Thoracic aorta (tissue), 2 donors: ENCODE results near the gene CLVS2. TPM values are rescaled to one million over a fixed set of nuclear protein-coding genes. Genes with fewer than 3 reads are reported as not detected.

Experiments used
- ATAC-seq: fragments of 150-250 bp; one replicate; pipeline ENCODE4 v1.8.0; 2017; ENCODE audit warnings: low read depth; ENCODE audit not compliant: insufficient number of reproducible peaks, low FRiP score
- DNase-seq: peaks from one replicate; pipeline ENCODE4 v3.0.0-alpha.2; 2020; ENCODE audit warnings: low spot score
- H3K27ac ChIP-seq, 2 donors: fragments of 200-600 bp; sonication (generic); 1 replicate in 1 of 2; 2 replicates in 1 of 2; pipeline ENCODE4 v1.5.1; 2016; ENCODE audit warnings: mild to moderate bottlenecking in 2 of 2, moderate library complexity in 2 of 2
- H3K27me3 ChIP-seq: fragments of 200-600 bp; sonication (generic); replicated peaks from 2 replicates; pipeline ENCODE4 v1.6.0; 2016; ENCODE audit warnings: mild to moderate bottlenecking; ENCODE audit not compliant: insufficient read depth
- H3K36me3 ChIP-seq: fragments of 200-600 bp; sonication (generic); one replicate; pipeline ENCODE4 v1.5.1; 2016
- H3K4me1 ChIP-seq, 2 donors: fragments of 200-600 bp; sonication (generic); 1 replicate in 1 of 2; 2 replicates in 1 of 2; pipeline versions ENCODE4 v1.5.1 to v1.6.0; 2016; ENCODE audit warnings: low read depth in 2 of 2, mild to moderate bottlenecking in 1 of 2; ENCODE audit not compliant: control insufficient read depth in 1 of 2
- H3K4me3 ChIP-seq: fragments of 200-600 bp; sonication (generic); 2 replicates; pipeline ENCODE4 v1.5.1; 2016; ENCODE audit warnings: mild to moderate bottlenecking
- H3K9me3 ChIP-seq: fragments of 200-600 bp; sonication (generic); 2 replicates; pipeline ENCODE4 v1.5.1; 2016
- total RNA-seq, 2 donors: library from RNA; depleted of rRNA; stranded (reverse); fragments of >200 nt; gene quantifications; one replicate each; pipeline versions ENCODE4 v1.1.0 to v1.2.3, GENCODE V29; 2016
- TF ChIP-seq, protein P1 (sequence below): fragments of 200-600 bp; sonication (generic); IDR thresholded peaks from one replicate; pipeline ENCODE4 v1.5.1; 2019; ENCODE audit warnings: antibody characterized with exemption

CLVS2 gene
- total RNA-seq, 2 donors from 2014 or later = 0.07 TPM; not detected in 1

DNA sequence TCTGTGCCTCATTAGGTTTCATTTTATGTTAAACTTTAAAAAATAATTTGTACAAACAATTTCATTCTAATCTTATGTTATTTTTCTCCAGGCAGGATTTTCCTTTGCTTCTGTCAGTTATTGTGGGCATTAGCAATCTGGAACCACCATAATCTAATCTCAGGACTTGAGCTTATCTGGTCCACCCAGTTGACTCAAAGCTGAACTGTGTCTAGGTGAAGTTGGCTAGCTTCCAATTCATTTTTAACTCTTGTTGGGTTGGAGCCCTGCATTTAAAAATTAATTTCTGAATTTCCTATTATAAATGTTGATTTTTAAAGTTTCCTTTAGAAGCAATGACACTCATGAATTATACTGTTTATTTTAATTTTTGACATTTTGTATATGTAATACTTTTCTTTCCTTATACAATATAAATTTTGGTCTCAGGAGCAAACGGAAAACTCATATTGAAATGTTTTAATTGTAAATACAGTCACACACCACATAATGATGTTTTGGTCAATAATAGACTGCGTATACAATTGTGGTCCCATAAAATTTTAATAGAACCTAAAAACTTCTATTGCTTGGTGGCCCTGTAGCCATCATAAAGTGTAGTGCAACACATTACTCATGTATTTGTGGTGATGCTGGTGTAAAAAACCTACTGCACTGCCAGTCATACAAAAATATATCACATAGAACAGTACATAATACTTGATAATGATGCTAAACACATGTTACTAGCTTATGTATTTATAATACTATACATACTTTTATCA is 121.3 kb downstream of the CLVS2 start:
- H3K4me1 ChIP-seq = no peaks in the 10 kb centered on the region
- H3K36me3 ChIP-seq = no peaks in the 10 kb centered on the region
- TF ChIP-seq, protein P1, sequence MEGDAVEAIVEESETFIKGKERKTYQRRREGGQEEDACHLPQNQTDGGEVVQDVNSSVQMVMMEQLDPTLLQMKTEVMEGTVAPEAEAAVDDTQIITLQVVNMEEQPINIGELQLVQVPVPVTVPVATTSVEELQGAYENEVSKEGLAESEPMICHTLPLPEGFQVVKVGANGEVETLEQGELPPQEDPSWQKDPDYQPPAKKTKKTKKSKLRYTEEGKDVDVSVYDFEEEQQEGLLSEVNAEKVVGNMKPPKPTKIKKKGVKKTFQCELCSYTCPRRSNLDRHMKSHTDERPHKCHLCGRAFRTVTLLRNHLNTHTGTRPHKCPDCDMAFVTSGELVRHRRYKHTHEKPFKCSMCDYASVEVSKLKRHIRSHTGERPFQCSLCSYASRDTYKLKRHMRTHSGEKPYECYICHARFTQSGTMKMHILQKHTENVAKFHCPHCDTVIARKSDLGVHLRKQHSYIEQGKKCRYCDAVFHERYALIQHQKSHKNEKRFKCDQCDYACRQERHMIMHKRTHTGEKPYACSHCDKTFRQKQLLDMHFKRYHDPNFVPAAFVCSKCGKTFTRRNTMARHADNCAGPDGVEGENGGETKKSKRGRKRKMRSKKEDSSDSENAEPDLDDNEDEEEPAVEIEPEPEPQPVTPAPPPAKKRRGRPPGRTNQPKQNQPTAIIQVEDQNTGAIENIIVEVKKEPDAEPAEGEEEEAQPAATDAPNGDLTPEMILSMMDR = no peak
- H3K27me3 ChIP-seq = no peaks in the 10 kb centered on the region
- ATAC-seq = no peak
- H3K4me3 ChIP-seq = no peak overlapping the region
- no peaks in the 10 kb centered on the region for H3K9me3 ChIP-seq
- DNase-seq = no peak
- no peak overlapping the region for H3K27ac ChIP-seq

DNA sequence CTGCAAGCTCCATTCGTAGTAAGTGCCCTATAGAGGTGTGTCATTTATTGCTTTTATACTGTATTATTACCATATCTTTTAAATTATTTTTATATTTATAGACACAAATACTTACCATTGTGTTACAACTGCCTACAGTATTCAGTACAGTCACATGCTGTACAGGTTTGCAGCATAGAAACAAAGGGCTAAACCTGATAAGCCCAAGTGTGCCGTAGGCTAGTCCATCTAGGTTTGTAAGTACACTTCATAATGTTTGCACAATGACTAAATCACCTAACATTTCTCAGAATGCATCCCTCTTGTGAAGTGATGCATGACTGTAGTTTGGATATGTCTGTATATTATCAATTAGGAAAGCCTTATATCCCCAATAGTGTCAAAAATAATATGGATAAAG is 122.8 kb downstream of the CLVS2 start:
- DNase-seq (no peak), ATAC-seq (no peak)
- H3K4me3 ChIP-seq = no peak overlapping the region
- H3K4me1 ChIP-seq = no peaks in the 10 kb centered on the region
- no peaks in the 10 kb centered on the region for H3K27me3 ChIP-seq
- H3K36me3 ChIP-seq = no peaks in the 10 kb centered on the region
- H3K9me3 ChIP-seq = no peaks in the 10 kb centered on the region
- TF ChIP-seq, protein P1 = no peak
- no peak overlapping the region for H3K27ac ChIP-seq

Other genes starting within 250 kb of the CLVS2 start
- gene FABP7, start 216.5 kb upstream of the CLVS2 start, total RNA-seq = not detected
- gene SMPDL3A, start 207.0 kb upstream of the CLVS2 start, total RNA-seq = 1 to 10 TPM; 4.2 to 8.0 TPM